Activated CD8-positive, alpha-beta memory T cell treated with anti-CD3 and anti-CD28 coated beads, Interleukin-2, amount 50 U/mL, for 1 hour (primary cell): ENCODE results near the gene PIK3CB.
"Not testable (repeated sequence)": the region's sequence is repeated elsewhere in the genome, so short reads cannot be mapped to it uniquely, and the experiment has no call there.

ENCODE experiments used
- DNase-seq: peaks from one replicate; pipeline ENCODE4 v3.0.0-alpha.2; 2020; ENCODE audit errors: extremely low read depth

PIK3CB gene

GRCh38 chr3:138761002-138761401, 73.7 kb downstream of the PIK3CB start:
- no peak for DNase-seq

- DNase-seq: no peak
Measured at GRCh38 chr3:138748190-138748589, 86.5 kb downstream of the PIK3CB start.

GRCh38 chr3:138747225-138747624, 87.5 kb downstream of the PIK3CB start:
- no peak for DNase-seq

- no peak for DNase-seq
Measured at GRCh38 chr3:138740072-138740471, 94.7 kb downstream of the PIK3CB start.

GRCh38 chr3:138732456-138732855, 102.3 kb downstream of the PIK3CB start:
- no peak for DNase-seq

GRCh38 chr3:138726946-138727730, 107.6 kb downstream of the PIK3CB start:
- DNase-seq: no peak

GRCh38 chr3:138726042-138726441, 108.7 kb downstream of the PIK3CB start:
- DNase-seq: not testable (repeated sequence)

GRCh38 chr3:138725116-138725515, 109.6 kb downstream of the PIK3CB start:
- no peak for DNase-seq

- DNase-seq: no peak
Measured at GRCh38 chr3:138724443-138724842, 110.3 kb downstream of the PIK3CB start.

GRCh38 chr3:138718849-138719248, 115.9 kb downstream of the PIK3CB start:
- no peak for DNase-seq

- DNase-seq: no peak
Measured at GRCh38 chr3:138717348-138717747, 117.4 kb downstream of the PIK3CB start.

GRCh38 chr3:138712086-138712485, 122.6 kb downstream of the PIK3CB start:
- DNase-seq: no peak

GRCh38 chr3:138705675-138706074, 129.1 kb downstream of the PIK3CB start:
- DNase-seq: no peak

- no peak for DNase-seq
Measured at GRCh38 chr3:138696666-138697370, 137.9 kb downstream of the PIK3CB start.

GRCh38 chr3:138694287-138695007, 140.3 kb downstream of the PIK3CB start:
- DNase-seq: no peak

- DNase-seq: no peak
Measured at GRCh38 chr3:138692152-138692551, 142.6 kb downstream of the PIK3CB start.

GRCh38 chr3:138691351-138691750, 143.4 kb downstream of the PIK3CB start:
- DNase-seq: no peak

- no peak for DNase-seq
Measured at GRCh38 chr3:138690036-138690435, 144.7 kb downstream of the PIK3CB start.

GRCh38 chr3:138688871-138689299, 145.8 kb downstream of the PIK3CB start:
- no peak for DNase-seq

- no peak for DNase-seq
Measured at GRCh38 chr3:138687236-138687635, 147.5 kb downstream of the PIK3CB start.

- DNase-seq: no peak
Measured at GRCh38 chr3:138686771-138687221, 147.9 kb downstream of the PIK3CB start.

GRCh38 chr3:138684396-138684795, 150.3 kb downstream of the PIK3CB start:
- DNase-seq: no peak
